ENCODE measurements around the gene CCNA1. TPM values are rescaled to one million over a fixed set of nuclear protein-coding genes. Genes with fewer than 3 reads are reported as not detected.

The CCNA1 gene
- total RNA-seq: under 1 TPM in 1 of 2 donors, not detected in 1; 0.18 TPM
- long read RNA-seq: 0 reads

DNA sequence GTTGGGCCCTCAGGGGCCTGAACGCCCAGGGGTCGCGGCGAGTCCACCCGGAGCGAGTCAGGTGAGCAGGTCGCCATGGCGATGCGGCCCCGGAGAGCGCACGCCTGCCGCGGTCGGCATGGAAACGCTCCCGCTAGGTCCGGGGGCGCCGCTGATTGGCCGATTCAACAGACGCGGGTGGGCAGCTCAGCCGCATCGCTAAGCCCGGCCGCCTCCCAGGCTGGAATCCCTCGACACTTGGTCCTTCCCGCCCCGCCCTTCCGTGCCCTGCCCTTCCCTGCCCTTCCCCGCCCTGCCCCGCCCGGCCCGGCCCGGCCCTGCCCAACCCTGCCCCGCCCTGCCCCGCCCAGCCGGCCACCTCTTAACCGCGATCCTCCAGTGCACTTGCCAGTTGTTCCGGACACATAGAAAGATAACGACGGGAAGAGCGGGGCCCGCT is at the start of gene CCNA1:
TSS of gene CCNA1 (plus strand) at position 390 of the 439 bp plus-strand sequence. CDS start 562 bp downstream, outside the sequence.
- intact Hi-C loops (cut with DNase I): no loop called here
- ATAC-seq (peak; percentile 74 to 75), DNase-seq (peak; percentile 32)

DNA sequence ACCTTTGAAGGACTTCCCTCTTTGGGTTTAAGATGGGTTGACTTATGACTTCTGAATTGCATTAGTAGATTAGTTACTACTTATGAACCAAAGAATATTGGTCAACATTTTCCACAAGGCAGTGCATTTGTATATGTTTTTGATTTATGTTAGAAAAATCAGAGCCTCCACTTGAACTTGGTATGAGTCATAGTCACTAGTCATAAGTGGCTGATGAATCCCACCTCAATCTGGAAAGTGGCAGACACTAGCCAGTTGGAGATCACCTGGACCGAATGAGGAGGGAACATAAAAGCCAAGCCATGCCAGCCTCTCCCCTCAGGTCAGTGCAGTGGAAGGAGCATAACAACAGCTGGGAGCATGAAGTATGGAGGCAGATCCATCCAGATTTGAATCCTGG is 46.8 kb upstream of the CCNA1 start:
- intact Hi-C loops (cut with DNase I): no loop called here
- DNase-seq: no peak
- no peak for ATAC-seq

DNA sequence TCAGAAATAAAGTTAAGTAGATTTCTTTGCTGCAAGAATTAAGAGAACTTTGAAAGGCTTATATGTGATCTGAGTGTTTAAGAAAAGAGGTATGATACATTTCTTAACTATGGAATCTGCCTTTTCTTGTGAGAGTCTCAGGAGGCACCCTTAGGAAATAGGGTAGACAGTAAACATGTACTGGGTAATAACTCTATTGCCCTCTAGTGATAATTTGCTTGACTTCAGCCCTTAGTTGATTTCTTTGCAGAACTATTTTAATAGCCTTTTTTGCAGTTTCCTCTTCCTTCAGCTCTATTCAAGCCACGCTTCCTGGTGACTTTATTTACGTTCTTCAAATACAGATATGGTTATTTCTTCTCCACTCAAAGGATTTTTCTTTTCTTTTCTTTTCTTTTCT is 37.0 kb upstream of the CCNA1 start:
- peak in 1 of 2 donors; percentile 69 for ATAC-seq
- intact Hi-C loops (cut with DNase I): no loop called here
- no peak for DNase-seq

GRCh38 chr13:36405151-36405550 is 27.1 kb upstream of the CCNA1 start:
- DNase-seq (no peak), ATAC-seq (no peak)
- intact Hi-C loops (cut with DNase I): no loop called here

GRCh38 chr13:36412736-36413135 is 19.6 kb upstream of the CCNA1 start:
- intact Hi-C loops (cut with DNase I): no loop called here
- ATAC-seq (no peak), DNase-seq (no peak)

- no peak for ATAC-seq
- intact Hi-C loops (cut with DNase I): no loop called here
- DNase-seq: no peak
Observed at GRCh38 chr13:36413161-36413560, 19.1 kb upstream of the CCNA1 start.

- no peak for DNase-seq
- ATAC-seq: no peak
- intact Hi-C loops (cut with DNase I): no loop called here
Observed at GRCh38 chr13:36414461-36414860, 17.8 kb upstream of the CCNA1 start.

DNA sequence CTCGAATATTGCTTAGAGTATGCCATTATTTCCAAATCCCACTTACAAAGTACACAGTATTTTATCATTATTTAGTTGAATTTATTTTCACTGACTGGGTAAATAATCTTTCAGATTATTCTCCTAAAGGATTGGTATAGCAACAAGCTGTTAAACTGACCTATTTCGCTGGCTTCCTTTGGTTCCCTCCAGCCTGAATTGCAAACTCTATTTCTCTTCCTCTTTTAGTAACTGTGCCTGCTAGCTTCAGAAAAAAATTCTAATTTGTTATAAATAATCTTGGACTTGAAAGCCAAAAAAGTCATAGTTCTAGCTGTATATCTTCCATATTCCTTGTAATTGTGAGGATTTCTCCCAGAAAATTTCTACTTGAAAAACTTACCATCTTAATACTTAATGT is 15.0 kb upstream of the CCNA1 start:
- intact Hi-C loops (cut with DNase I): no loop called here
- ATAC-seq: no peak

DNA sequence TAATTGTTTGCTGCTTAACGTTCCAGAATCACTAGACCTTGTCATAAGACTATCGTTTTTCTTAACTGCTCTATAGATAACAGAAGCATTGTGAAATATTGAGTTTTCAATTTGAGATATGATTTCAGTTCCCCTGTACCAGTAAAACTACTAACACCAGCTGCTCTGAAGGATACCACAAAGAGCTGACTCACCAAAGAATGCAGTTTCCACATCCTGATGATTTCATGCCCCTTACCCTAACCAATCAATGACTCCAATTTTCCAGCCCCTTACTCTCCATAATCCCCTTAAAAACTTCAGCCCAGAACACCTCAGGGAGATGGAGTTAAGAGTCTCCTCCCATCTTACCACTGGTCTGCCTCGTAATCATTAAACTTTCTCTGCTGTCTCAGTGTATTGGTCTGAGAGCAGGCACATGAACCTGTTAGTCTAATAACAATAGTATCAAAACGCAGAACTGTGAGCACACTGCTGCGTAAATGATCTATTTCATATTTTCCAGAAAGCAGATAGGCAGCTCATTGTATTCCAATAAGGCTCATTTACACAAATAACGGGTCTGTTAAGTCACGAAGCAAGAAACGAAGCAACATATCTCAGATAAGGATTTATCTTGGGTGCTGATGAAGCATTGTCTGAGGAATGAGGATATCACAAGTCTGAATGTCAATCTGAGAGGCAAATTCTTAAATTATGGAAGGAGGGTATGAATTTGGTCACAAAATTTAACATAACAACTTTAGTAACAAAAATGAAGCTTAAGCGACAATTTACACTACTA is 14.1 kb upstream of the CCNA1 start:
- intact Hi-C loops (cut with DNase I): no loop called here
- DNase-seq (no peak), ATAC-seq (peak in 1 of 2 donors; percentile 69)

More for the DNA sequence above, 15.0 kb upstream of the CCNA1 start:
- no peak for DNase-seq

DNA sequence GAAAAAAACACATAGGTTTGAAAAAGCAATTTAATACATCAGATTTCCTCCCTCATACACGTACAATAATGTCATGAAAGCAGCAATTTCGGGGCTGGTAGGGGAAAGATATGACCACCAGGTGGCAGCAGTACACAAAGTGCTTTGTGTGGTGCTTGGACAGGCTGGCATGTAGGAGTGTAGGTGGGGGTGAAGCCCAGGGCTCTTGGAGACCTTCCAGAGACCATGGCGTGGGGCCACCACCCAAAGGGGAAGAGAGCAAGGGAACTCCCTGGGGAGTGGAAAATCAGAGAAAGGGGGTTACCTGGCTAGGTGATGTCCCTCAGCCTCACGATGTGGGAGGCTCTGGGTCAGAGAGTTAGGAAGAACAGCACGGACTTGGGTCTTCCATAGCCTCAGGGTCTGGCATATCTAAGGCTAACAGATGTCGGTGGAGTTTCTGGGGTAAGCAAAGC is 11.8 kb upstream of the CCNA1 start:
- DNase-seq (peak; percentile 64), ATAC-seq (peak; percentile 77 to 85)
- intact Hi-C loops (cut with DNase I): loop anchor here in 1 of 2 donors (2.0 kb wide), 1 partner anchor 316 kb away; no protein-coding TSS in a partner anchor

DNA sequence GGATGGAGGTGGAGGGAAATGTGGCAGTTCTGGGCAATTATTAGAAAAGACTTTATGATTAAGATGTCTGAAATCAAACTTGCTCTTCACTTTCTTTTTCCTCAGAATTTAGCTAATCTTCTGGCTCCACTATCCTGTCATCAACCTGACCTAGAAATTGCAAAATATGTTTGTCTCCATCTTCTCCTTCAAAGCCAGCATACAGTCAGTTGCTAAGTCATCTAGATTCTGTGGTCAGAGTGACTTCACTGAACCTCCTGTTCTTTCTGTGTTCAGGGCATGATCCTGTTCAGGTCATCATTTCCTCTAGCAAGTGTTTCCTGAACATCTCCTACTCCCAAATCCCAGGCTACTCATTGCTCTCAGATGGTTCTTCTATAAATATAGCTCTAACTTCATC is 10.8 kb upstream of the CCNA1 start:
- ATAC-seq: no peak
- intact Hi-C loops (cut with DNase I): loop anchor here in 1 of 2 donors (2.0 kb wide), 1 partner anchor 315 kb away; no protein-coding TSS in a partner anchor
- DNase-seq: no peak

- no peak for DNase-seq
- no peak for ATAC-seq
- intact Hi-C loops (cut with DNase I): no loop called here
Observed at GRCh38 chr13:36428086-36428485, 4.2 kb upstream of the CCNA1 start.

GRCh38 chr13:36430247-36431203 is 1.8 kb upstream of the CCNA1 start:
- intact Hi-C loops (cut with DNase I): no loop called here
- peak; percentile 34 for DNase-seq
- ATAC-seq: no peak

DNA sequence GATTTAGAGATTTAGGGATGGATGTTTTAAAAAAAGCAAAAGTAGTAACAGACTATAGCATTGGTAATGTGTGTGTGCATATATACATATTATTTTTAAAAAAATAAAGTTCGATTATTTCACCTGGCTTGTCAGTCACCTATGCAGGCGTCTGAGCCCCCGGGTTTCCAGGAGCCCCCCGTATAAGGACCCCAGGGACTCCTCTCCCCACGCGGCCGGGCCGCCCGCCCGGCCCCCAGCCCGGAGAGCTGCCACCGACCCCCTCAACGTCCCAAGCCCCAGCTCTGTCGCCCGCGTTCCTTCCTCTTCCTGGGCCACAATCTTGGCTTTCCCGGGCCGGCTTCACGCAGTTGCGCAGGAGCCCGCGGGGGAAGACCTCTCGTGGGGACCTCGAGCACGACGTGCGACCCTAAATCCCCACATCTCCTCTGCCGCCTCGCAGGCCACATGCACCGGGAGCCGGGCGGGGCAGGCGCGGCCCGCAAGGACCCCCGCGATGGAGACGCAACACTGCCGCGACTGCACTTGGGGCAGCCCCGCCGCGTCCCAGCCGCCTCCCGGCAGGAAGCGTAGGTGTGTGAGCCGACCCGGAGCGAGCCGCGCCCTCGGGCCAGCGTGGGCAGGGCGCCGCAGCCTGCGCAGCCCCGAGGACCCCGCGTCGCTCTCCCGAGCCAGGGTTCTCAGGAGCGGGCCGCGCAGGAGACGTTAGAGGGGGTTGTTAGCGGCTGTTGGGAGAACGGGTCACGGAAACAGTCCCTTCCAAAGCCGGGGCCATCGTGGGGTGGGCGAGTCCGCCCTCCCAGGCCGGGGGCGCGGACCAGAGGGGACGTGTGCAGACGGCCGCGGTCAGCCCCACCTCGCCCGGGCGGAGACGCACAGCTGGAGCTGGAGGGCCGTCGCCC is 840 bp upstream of the CCNA1 start:
- intact Hi-C loops (cut with DNase I): no loop called here
- peak; percentile 24 for DNase-seq
- peak; percentile 67 to 74 for ATAC-seq

DNA sequence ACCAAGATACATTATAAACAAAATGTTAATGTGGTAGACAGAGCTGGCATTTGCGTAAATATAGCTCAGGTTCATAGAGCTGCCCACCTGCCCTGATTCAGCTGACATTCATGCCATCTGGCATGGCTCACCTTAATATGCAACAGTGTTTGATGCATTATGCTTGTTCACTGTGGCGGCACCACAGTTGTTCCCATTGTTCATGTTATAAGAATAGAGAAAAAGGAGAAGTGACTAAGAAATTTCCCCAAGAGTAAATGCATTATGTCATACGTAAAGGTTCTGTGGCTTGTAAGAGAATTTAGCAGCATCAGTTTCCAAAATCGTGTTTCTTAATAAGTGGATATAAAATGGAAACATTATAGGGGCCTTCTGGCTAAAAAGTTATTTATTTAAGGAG is 4.5 kb downstream of the CCNA1 start:
- DNase-seq (no peak), ATAC-seq (no peak)
- intact Hi-C loops (cut with DNase I): no loop called here

- ATAC-seq: no peak
- no peak for DNase-seq
- intact Hi-C loops (cut with DNase I): no loop called here
Observed at GRCh38 chr13:36438594-36439483, 6.5 kb downstream of the CCNA1 start.

GRCh38 chr13:36445278-36445677 is 13.0 kb downstream of the CCNA1 start:
- intact Hi-C loops (cut with DNase I): no loop called here

DNA sequence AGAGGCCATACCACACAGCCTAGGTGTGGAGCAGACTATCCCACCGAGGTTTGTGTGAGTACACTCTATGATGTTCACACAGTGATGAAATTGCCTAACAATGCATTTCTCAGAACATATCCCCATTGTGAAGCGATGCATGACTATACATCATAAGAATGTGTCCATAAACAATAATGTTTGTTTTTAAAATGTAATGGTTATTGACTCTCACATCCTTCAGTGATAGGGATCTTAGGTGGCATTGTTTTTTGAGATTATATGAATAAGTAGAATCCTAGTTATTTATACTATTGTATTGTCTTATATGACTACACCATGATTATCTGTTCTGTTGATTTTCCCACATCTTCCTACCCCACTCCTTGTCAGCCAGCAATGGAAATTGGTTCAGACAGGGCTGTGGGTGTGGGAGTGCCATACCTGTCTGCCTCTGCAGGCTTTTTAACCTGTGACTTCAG is 13.6 kb downstream of the CCNA1 start:
- ATAC-seq (no peak), DNase-seq (no peak)
- intact Hi-C loops (cut with DNase I): no loop called here

More at GRCh38 chr13:36445278-36445677, 13.0 kb downstream of the CCNA1 start:
- no peak for DNase-seq
- no peak for ATAC-seq

All from left cardiac atrium (tissue), 4 donors.